ENCODE data around the gene UBE2V1.
A peak's percentile ranks its signal among the peaks of the same experiment; 100 is the strongest.
"Not testable (repeated sequence)": the region's sequence is repeated elsewhere in the genome, so short reads cannot be mapped to it uniquely, and the experiment has no call there.

Gene UBE2V1

DNA sequence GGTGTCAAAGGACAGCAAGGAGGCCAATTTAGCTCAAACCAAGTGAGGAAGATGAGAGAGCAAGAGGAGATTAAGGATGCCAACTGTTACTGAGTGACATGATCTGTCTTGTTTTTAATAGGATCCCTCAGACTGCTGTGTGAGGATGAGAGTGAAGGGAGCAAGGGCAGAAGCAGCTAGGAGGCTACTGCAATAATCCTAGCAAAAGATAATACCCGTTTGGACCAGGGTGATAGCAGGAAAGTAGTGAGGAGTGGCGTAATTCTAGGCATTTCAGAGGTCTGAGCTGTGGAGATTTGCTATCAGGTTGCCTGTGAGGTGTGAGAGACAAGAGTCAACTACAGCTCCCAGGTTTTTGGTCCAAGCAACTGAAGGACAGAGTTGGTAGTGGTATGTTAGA, 14.7 kb downstream of the UBE2V1 start:
- H3K9me3 Mint-ChIP-seq, result no peaks in the 10 kb centered on the region
- peaks cover 56% of the 10 kb centered on the region for H3K4me1 Mint-ChIP-seq (ENCODE audit: low read depth)
- H3K4me3 Mint-ChIP-seq, result no peak overlapping the region
- no peak overlapping the region for H3K27ac Mint-ChIP-seq
- no peaks in the 10 kb centered on the region for H3K27me3 Mint-ChIP-seq
- H3K36me3 Mint-ChIP-seq (ENCODE audit: low read depth), result peaks cover 66% of the 10 kb centered on the region

GRCh38 chr20:50097843-50098242, 15.1 kb downstream of the UBE2V1 start:
- Mint-ChIP-seq H3K4me1 (ENCODE audit: low read depth) (peaks cover 52% of the 10 kb centered on the region), H3K9me3 (no peaks in the 10 kb centered on the region), H3K27ac (no peak overlapping the region), H3K4me3 (no peak overlapping the region), H3K27me3 (no peaks in the 10 kb centered on the region), H3K36me3 (ENCODE audit: low read depth) (peaks cover 66% of the 10 kb centered on the region)

DNA sequence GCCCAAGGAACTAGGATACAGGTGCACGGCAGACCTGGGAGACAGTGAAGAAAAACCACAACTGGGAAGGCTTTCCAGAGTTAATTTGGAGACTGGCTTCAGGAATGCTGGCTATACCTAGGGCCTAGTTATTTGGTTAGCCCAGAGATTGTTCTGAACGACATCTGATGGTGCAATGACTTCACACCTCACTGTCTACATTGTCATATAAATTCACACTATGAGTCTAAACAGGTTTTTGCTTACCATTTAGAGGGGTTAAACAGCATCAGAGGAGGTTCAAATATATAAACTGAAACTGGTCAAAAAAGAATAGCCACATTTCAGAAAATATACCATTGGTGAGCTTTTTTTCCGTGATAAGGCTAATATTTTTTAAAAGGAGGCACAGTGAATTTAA, 16.7 kb downstream of the UBE2V1 start:
- Mint-ChIP-seq H3K27me3 (no peaks in the 10 kb centered on the region), H3K36me3 (ENCODE audit: low read depth) (peaks cover 61% of the 10 kb centered on the region), H3K27ac (no peak overlapping the region), H3K4me1 (ENCODE audit: low read depth) (peaks cover 42% of the 10 kb centered on the region), H3K4me3 (no peak overlapping the region), H3K9me3 (no peaks in the 10 kb centered on the region)

- Mint-ChIP-seq H3K36me3 (ENCODE audit: low read depth) (peaks cover 58% of the 10 kb centered on the region), H3K27ac (no peak overlapping the region)
Observed at GRCh38 chr20:50095476-50096078, 17.4 kb downstream of the UBE2V1 start.

GRCh38 chr20:50094522-50094921, 18.4 kb downstream of the UBE2V1 start:
- Mint-ChIP-seq H3K27ac (no peak overlapping the region), H3K36me3 (ENCODE audit: low read depth) (peaks cover 61% of the 10 kb centered on the region), H3K9me3 (no peaks in the 10 kb centered on the region), H3K27me3 (no peaks in the 10 kb centered on the region), H3K4me3 (no peak overlapping the region), H3K4me1 (ENCODE audit: low read depth) (peaks cover 36% of the 10 kb centered on the region)

More at GRCh38 chr20:50095476-50096078, 17.4 kb downstream of the UBE2V1 start:
- H3K9me3 Mint-ChIP-seq, result no peaks in the 10 kb centered on the region
- H3K4me3 Mint-ChIP-seq, result no peak overlapping the region
- no peaks in the 10 kb centered on the region for H3K27me3 Mint-ChIP-seq
- H3K4me1 Mint-ChIP-seq (ENCODE audit: low read depth), result peaks cover 37% of the 10 kb centered on the region

- Mint-ChIP-seq H3K4me1 (ENCODE audit: low read depth) (peaks cover 29% of the 10 kb centered on the region), H3K4me3 (no peak overlapping the region), H3K27ac (no peak overlapping the region), H3K9me3 (no peaks in the 10 kb centered on the region), H3K27me3 (no peaks in the 10 kb centered on the region), H3K36me3 (ENCODE audit: low read depth) (peaks cover 64% of the 10 kb centered on the region)
Observed at GRCh38 chr20:50093240-50093639, 19.7 kb downstream of the UBE2V1 start.

GRCh38 chr20:50092436-50092835, 20.5 kb downstream of the UBE2V1 start:
- Mint-ChIP-seq H3K36me3 (ENCODE audit: low read depth) (peaks cover 56% of the 10 kb centered on the region), H3K4me3 (no peak overlapping the region), H3K9me3 (no peaks in the 10 kb centered on the region), H3K27ac (no peak overlapping the region), H3K27me3 (no peaks in the 10 kb centered on the region), H3K4me1 (ENCODE audit: low read depth) (peaks cover 21% of the 10 kb centered on the region)

- Mint-ChIP-seq H3K4me3 (no peak overlapping the region), H3K9me3 (no peaks in the 10 kb centered on the region), H3K27me3 (no peaks in the 10 kb centered on the region), H3K36me3 (ENCODE audit: low read depth) (peaks cover 37% of the 10 kb centered on the region), H3K4me1 (ENCODE audit: low read depth) (peaks cover 33% of the 10 kb centered on the region), H3K27ac (peak overlapping the region; percentile 4)
Observed at GRCh38 chr20:50089787-50090177, 23.2 kb downstream of the UBE2V1 start.

DNA sequence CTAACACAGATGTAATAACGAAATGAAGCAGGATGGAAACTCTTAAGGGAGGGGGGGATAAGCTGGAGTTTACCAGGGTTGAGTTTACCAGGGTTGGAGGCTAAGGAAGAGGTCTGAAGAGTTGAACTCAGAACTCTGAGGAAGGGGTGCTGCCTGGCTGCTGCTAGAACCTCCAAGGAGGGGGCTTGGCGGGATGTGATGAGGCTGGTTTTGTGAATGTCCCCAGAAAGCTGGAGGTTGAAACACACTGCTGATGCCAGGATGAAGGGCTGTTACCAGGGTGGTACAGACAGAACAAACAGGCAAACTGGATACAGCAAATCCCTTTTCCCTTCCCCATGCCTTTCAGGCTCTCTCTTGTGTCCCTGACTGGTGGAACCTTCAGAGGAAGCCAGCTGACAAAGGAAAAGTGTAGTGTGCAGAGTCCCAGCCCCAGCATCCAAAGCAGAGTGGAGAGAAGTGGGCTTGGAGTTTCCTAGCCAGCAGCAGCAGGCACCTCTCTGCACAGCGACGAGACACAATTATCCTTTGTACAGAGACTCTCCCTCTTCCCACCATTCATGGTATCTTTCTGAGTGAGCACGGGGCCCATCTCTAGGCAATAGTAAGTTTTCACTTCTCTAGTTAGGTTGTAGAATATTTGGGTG, 23.7 kb downstream of the UBE2V1 start:
- H3K4me3 Mint-ChIP-seq, result no peak overlapping the region
- H3K27me3 Mint-ChIP-seq, result no peaks in the 10 kb centered on the region
- peak overlapping the region; percentile 47 for H3K27ac Mint-ChIP-seq
- H3K36me3 Mint-ChIP-seq (ENCODE audit: low read depth), result peaks cover 32% of the 10 kb centered on the region
- H3K9me3 Mint-ChIP-seq, result no peaks in the 10 kb centered on the region
- H3K4me1 Mint-ChIP-seq (ENCODE audit: low read depth), result peaks cover 33% of the 10 kb centered on the region

- H3K4me1 Mint-ChIP-seq (ENCODE audit: low read depth), result peaks cover 33% of the 10 kb centered on the region
- H3K9me3 Mint-ChIP-seq, result no peaks in the 10 kb centered on the region
- H3K27ac Mint-ChIP-seq, result no peak overlapping the region
Observed at GRCh38 chr20:50088022-50088421, 24.9 kb downstream of the UBE2V1 start.

GRCh38 chr20:50085481-50086365, 27.2 kb downstream of the UBE2V1 start:
- no peaks in the 10 kb centered on the region for H3K27me3 Mint-ChIP-seq
- peak overlapping the region; percentile 66 for H3K27ac Mint-ChIP-seq
- H3K9me3 Mint-ChIP-seq, result no peaks in the 10 kb centered on the region
- peaks cover 29% of the 10 kb centered on the region for H3K4me1 Mint-ChIP-seq (ENCODE audit: low read depth)
- peak overlapping the region; percentile 71 for H3K4me3 Mint-ChIP-seq
- H3K36me3 Mint-ChIP-seq (ENCODE audit: low read depth), result peaks cover 36% of the 10 kb centered on the region

More at GRCh38 chr20:50088022-50088421, 24.9 kb downstream of the UBE2V1 start:
- Mint-ChIP-seq H3K27me3 (no peaks in the 10 kb centered on the region), H3K4me3 (no peak overlapping the region), H3K36me3 (ENCODE audit: low read depth) (peaks cover 34% of the 10 kb centered on the region)

DNA sequence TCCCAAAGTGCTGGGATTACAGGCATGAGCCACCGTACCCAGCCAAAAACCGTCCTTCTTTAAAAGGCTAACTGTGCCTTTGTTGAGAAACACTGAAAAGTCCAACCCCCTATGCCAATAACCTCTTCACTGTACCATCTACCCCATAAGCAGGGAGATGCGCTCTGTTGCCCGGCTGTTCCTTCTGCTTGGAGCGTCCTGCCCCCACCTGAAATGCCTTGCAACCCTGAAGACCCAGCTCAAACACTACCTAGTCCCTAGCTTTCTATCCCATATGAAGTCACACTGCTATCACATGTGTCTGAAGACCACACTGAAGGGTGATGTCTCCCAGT, 27.8 kb downstream of the UBE2V1 start:
- Mint-ChIP-seq H3K36me3 (ENCODE audit: low read depth) (peaks cover 30% of the 10 kb centered on the region), H3K4me3 (peak overlapping the region; percentile 71)

DNA sequence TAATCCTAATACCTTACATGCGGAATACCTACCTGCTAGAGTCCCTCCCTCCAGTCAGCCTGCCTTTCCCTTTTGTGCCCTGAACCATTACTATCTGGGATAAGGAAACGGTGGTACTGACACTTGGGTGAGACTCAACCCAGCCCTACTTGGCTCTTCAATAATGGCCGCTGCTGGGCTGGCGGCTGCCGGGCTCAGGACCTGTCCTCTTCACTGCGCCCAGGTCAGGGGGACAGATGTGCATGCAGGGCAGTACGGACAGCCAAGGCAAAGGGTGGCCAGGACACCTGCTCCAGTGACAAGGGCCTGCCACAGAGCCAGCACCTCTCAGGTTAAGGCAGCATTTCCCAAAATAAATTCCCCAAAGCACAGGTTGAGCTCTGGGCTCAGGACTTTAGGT, 29.9 kb downstream of the UBE2V1 start:
- H3K4me1 Mint-ChIP-seq (ENCODE audit: low read depth), result peaks cover 17% of the 10 kb centered on the region
- no peaks in the 10 kb centered on the region for H3K9me3 Mint-ChIP-seq
- H3K27ac Mint-ChIP-seq, result no peak overlapping the region
- H3K36me3 Mint-ChIP-seq (ENCODE audit: low read depth), result peaks cover 24% of the 10 kb centered on the region
- no peaks in the 10 kb centered on the region for H3K27me3 Mint-ChIP-seq
- H3K4me3 Mint-ChIP-seq, result no peak overlapping the region

More for the DNA sequence above, 27.8 kb downstream of the UBE2V1 start:
- Mint-ChIP-seq H3K9me3 (no peaks in the 10 kb centered on the region), H3K27me3 (no peaks in the 10 kb centered on the region), H3K27ac (peak overlapping the region; percentile 66), H3K4me1 (ENCODE audit: low read depth) (peaks cover 23% of the 10 kb centered on the region)

DNA sequence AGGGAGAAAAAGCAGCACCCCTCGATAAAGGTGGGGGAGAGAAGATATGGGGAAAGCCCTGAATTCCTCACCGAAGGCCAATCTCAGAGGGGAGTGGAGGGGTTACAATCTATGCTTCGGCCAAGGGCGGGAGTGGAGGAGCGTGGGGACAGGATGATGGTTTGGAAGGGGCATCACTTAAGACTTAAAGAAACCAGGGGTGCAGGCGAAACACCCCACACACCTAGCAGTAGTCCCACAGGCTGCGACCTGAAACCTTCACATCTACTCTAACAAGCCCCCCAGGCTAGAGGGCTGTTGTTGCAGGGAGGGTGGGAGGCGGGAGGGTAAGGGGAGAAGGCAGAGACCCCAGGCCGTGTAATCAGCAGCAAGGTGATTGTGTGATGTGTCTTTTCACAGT, 30.9 kb downstream of the UBE2V1 start:
- H3K4me3 Mint-ChIP-seq, H3K27me3 Mint-ChIP-seq, H3K9me3 Mint-ChIP-seq: not testable (repeated sequence)
- Mint-ChIP-seq H3K4me1 (ENCODE audit: low read depth) (peaks cover 17% of the 10 kb centered on the region), H3K27ac (peak overlapping the region; percentile 6), H3K36me3 (ENCODE audit: low read depth) (peaks cover 24% of the 10 kb centered on the region)

Data from stimulated activated naive CD8-positive, alpha-beta T cell treated with anti-CD3 and anti-CD28 coated beads, Interleukin-15, Interleukin-2, amounts not matched to agents 100 ng/mL and 50 ng/mL, for 24 hours (primary cell).